ENCODE measurements around the gene MBNL1.

The MBNL1 gene

DNA sequence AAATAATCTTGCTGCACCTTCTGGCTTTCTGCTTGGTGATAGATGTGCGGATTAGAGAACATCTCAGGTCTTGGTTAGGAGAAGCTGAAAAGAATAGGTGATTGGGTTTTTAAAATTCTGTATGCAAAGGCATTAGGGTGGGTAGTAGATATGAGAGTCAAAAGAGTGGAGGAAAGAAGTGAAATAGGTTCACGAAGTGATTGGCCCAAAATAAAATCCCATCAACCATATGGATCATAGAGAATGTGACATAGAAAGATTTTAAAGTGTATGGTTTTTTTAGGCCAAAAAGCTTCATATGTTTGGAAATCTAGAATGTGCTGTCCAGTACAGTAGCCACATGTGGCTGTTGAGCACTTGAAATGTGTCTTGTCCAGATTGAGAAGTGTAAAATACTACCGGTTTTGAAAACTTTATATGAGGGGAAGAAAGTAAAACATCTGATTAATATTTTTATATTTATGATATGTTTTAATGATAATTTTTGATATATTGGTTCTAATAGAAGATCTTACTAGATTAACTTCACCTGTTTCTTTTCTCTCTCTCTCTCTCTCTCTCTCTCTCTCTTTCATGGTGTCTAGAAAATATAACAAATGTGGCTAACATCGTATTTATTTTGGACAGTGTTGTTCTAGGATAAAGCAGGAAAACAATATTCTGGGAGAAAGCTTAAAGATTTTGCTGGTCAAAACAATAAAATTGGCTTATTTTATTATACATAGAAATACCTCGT lies 2.9 kb downstream of the MBNL1 start:
- in situ Hi-C loops (cut with HindIII; ENCODE audit: low sequenced_read_pairs), result no loop called here

DNA sequence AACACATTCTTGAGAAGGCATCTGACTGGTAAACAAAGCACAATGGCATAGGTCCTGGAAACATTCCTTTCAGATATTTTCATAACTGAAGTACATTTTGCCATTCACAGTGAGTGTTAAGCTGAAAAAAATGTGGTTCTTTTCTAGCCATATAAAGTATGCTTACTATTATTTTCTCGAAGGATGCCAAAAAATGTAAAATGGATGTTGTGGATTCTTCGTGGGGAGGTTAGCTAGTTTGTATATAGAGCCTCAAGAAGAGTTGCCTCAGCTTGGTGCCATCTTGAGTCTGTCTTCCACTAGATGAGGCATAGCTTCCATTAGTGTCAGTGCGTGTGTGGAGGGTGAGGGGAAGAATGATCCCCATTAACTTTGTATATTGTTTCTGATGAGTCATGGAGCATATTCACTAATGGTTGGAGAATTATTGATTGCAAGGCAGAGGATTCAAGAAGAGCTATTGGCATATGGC lies 4.1 kb downstream of the MBNL1 start:
- in situ Hi-C loops (cut with HindIII; ENCODE audit: low sequenced_read_pairs), result no loop called here

DNA sequence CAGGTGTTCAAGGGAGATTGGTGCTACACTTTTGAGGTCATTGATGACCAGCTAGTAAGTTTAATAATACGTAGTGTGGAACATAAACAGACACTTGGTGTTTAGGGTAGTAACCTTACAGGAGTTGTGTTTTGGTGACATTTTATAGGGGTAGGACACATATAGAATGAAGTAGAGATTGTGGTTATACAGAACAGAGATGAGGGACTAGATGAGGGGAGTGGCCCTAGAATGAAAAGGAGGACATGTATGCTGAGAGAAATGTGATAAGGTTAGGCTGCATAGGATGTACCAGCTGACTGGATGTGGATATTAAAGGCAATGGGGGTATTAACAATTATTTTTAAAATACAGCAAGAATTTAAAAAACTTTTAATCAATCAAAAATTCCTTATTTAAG lies 8.0 kb downstream of the MBNL1 start:
- in situ Hi-C loops (cut with HindIII; ENCODE audit: low sequenced_read_pairs), result no loop called here

DNA sequence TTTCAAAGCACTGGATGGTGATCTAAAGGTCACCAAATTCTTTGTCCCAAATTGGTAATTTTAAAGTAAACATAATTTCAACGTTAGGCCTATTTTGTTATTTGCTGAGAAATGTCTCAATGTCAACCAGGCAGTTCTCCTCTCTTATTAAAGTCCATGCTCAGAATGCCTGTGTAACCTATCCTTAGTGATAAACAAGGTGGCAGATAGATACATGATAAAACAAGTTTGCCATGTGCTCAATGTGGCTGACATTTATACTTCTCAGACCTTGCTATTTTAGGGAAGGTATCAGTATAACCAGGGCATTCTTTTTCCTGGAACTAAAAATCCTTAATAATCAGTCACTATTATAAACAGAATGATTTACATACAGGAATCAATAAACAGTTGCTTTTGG lies 8.5 kb downstream of the MBNL1 start:
- in situ Hi-C loops (cut with HindIII; ENCODE audit: low sequenced_read_pairs), result no loop called here

DNA sequence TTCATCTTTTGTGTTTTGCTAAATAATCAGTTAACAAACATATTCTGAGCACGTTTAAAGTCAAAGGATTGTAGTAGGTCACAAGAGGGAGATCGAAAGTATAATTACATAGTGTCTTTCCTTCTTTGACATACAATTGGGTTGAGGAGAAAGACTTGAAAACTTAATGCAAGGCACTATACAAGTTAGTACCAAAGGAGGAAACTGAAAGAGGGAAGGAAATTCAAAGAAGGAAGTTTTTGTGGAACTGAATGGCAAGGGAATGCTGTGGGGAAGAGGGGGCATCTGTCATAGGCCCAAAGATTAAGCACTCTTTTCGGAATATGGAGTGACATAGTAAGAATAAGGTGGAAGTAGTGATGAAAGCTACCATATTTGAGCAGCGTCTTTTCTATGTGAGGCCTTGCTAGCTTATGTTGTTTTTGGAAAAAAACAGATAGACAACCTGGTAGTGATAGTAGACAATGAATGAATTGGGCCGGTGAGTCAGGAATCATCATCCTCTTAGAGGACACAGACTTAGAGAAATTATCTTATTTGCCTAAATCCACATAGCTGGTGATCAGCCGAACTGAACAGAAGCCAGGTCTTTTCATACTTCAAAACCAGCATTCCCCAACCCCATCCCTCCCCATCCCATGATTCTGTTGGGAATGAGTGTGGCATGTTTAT lies 10.2 kb downstream of the MBNL1 start:
- in situ Hi-C loops (cut with HindIII; ENCODE audit: low sequenced_read_pairs), result no loop called here

DNA sequence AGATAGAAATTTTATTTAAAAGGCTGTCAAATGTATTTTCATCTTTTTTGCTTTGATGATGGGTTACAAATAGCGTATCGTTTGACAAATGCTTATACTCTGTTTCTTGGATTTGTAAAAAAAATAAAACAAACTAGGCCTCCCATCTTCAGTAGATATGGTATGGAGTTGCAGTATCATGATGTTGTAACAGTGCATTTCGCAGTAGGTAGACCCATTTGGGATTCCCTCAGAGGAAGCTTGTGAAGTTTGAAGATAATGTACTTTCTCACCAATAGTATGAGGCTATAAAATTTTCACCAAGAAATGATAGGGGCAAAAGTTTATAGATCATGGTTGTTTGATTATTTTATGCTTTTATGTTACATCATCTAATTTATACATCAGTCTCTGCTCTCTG lies 10.8 kb downstream of the MBNL1 start:
- in situ Hi-C loops (cut with HindIII; ENCODE audit: low sequenced_read_pairs), result no loop called here

DNA sequence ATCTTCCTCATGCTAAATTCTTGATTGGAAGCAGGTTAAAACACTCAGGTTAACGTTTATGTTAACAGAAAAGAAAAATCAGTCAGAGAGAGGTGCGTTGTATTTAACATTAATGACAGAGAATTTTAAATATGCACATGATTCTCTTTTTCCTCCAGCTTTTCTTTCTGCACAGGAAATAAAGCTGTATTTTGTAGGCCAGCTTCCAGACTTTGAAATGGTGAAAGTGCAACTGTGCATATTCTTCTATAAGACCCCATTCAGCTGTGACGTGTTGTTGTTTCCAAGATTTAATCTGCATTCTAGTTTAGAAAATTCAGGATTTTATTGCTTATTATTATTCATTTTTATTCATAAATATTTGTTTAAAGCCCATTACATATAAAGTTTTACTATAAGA lies 11.8 kb downstream of the MBNL1 start:
- in situ Hi-C loops (cut with HindIII; ENCODE audit: low sequenced_read_pairs), result no loop called here

DNA sequence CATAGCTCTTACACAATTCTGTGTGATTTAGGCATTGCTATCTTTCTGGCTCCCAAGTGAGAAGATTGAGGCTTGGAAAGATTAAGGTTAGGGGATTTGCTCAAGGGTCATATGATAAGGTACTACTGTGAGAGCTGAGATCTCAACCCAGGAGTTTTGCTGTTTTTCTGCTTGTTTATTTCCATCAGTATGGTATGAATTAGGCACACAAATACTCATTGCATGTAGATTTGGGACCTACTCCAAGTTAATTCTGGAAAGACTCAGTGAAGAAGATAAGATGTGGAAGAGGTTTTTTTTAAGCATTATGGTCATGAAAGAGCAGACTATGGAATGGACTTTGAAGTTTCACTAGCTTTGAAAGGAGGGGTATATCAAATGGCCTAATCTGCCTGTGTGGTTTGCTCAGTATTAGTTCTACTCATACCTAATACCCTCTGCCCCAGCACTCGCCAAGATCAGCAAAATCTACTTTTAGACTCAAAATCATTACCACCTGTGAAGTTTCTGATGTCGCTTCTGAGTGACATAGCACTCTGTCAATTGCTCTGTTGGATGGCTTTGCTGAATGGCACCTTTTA lies 12.5 kb downstream of the MBNL1 start:
- in situ Hi-C loops (cut with HindIII; ENCODE audit: low sequenced_read_pairs), result no loop called here

DNA sequence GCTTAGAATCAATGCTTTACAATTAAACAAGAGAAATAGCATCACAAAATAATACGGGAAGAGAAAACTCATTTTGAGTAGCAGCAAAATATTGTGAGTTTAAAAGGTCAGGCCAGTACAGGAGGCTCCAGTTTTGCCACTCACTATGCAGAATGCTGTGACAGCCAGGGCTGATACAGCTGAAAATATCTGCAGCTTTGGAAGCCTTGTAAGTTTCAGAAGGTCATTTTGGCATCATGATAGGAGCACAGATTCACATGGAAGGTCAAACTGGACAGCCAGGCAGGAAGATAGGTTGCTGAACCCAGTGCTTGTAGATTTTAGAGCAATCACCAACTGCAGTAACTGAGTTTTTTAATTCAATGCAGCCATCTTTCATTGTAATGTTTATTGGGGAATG lies 14.1 kb downstream of the MBNL1 start:
- in situ Hi-C loops (cut with HindIII; ENCODE audit: low sequenced_read_pairs), result no loop called here

DNA sequence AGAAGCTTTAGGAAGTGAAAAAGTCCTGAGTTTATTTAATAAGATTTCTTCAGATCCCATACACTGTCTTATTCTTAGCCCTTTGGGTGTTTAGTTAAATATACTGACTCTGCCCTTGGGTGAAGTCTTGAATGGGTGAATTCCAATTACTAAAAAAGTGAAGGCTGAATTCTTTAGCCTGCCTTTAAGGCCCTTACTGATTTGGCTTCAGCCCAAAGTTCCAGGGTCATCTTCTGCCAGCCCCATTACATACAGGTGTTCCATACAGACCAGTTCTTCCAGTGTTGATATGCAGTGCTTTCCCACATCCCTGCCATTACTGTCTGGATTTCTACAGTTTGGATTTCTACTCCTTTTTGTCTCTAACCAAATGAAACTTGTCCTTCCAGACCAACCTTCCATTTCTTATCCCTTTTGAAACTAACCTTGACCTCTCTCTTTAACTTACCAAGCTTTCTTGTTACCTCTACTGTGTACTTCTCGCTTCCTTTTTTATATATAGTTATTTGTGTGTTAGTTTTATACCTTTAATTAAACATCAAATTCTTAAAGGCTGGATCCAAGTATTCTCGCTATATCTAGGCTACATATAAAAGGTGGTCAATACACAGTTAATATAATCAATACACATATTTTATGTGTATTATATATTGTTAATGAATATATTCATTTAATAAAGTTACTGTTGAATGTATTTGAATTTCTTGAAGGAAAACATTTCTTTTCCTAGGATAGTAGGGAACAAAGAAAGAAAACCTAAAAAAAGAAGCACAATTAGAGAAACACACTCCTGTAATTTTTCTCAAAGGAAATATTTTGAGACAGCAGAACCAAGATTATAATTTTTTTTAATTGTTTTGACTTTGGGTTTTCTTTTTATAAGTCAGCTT lies 15.0 kb downstream of the MBNL1 start:
- in situ Hi-C loops (cut with HindIII; ENCODE audit: low sequenced_read_pairs), result no loop called here

DNA sequence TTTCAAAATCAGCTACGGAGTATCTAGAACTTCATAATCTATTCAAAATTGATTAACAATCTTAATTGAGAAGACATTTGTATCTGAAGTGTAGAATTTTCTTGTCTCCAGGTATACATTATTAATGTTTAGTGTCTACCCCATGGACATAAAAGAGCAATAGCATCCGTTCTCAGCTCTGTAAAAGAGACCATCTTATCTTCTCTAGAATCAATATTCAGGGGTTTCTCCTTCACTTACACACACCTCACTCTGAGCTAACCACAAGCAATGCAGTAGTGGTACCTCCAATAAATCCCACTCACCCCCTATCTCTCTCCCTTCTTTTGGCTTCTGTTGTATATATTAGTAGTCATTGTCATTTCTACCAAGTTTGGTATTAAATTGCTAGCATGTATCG lies 16.2 kb downstream of the MBNL1 start:
- in situ Hi-C loops (cut with HindIII; ENCODE audit: low sequenced_read_pairs), result no loop called here

DNA sequence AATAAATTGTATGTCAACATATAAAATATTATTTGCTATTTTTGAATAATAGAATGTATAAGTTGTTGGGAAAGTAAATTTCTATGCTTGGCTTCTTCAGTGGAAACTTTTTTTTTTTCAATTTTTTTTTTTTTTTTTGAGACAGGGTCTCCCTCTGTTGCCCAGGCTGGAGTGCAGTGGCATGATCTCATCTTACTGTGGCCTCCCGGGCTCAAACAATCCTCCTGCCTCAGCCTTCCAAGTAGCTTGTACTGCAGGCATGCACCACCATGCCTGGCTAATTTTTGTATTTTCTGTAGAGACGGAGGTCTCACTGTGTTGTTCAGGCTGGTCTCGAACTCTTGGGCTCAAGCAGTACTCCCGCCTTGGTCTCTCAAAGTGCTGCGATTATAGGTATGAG lies 16.8 kb downstream of the MBNL1 start:
- in situ Hi-C loops (cut with HindIII; ENCODE audit: low sequenced_read_pairs), result no loop called here

DNA sequence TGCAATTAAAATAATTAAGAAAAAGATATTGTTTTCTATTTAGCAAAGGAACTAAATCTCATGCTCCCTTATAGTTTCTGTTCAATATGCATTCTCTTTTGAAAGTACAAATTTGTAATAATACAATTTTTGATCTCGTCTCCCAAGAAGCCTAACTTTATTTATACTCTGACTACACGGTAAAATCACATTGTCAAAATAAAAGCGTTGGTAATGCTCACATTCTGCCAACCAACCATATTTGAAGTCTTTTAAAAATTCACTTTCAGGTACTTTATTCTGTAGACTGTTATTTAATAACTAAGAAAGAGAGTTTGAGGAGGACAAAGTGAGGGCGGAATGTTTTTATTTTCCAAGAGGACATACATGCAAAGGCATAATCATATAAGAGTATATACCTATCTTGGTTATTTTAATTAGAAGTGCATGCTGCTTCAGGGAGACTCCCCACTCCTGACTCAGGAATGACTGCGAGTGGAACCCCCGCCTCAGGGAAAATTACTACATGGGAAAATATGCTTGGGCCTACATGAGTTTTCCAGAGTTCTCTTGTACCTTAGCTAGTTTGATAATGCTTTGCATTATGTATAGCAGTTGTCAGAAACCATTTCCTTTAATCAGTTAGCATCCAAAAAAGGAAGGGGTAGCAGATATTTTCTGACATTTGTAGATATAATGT lies 19.3 kb downstream of the MBNL1 start:
- in situ Hi-C loops (cut with HindIII; ENCODE audit: low sequenced_read_pairs), result no loop called here

DNA sequence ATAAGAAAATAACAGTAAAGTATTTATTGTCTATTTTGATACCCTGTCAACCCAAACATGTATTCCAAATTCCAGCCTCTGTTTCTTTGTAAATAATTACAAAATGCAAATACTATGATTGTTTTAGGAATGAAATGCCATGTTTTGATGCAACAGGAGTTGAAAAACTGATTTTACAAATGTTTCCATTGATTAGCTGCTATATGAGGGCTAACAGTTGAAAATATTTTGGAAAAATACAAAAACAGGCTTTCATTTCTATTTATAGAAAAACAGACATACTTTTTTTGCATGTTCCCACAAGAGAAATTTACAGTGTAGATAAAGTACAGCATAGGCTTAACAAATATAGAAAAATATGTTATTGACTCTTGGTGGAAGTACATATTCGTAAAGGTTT lies 20.0 kb downstream of the MBNL1 start:
- in situ Hi-C loops (cut with HindIII; ENCODE audit: low sequenced_read_pairs), result no loop called here

DNA sequence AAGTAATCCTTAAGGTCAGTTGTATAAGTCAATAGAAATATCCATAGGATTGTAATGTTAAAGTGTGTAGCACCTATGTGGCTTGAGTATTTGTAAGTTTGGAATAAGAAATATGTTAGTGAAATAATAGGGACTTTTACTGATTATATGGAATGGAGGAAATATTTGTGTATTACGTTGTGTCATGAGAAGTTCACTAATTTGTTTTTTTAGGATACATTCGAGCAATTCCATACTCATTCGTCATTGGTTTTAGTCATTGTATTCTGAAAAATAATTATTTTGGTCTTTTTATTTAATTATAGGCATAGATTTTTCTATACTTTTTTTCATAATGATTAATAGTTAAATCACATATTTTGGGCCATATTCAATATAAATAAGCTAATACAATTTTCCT lies 21.0 kb downstream of the MBNL1 start:
- in situ Hi-C loops (cut with HindIII; ENCODE audit: low sequenced_read_pairs), result no loop called here

DNA sequence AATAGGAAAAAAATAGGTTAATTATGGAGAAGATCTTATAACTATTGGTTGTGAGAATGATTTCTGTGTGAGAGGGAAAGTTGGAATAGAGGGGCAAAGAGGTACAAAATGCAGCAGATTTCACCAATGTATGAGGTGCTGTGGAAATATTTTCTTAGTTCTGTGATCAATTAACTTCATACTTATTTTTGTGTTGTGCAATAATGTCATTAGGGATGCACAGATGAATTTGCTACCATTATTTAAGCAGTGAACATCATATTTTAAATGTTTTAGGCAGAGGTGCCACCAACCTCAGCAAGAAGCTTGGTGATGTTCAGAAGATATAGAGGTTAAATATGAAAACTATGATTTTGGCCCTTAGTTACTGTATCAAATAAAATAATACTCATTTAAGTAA lies 21.6 kb downstream of the MBNL1 start:
- in situ Hi-C loops (cut with HindIII; ENCODE audit: low sequenced_read_pairs), result no loop called here

DNA sequence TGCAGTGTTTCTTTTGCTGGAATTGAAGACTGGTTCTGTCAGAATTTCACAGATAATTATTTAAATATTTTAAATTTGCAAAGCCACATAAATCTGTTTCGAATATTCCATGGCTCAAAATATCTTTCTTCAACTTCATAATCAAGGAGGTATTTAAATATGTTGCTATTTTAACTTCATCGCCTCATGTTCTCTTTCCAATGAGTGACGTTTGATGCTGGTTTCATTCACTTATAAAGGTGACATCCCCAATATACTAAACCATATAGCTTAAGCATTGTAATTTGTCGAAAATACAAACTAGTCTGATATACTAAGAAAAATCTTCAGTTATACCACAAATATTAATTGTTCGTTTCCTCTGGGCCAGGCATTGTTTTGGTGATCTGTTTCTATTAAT lies 22.5 kb downstream of the MBNL1 start:
- in situ Hi-C loops (cut with HindIII; ENCODE audit: low sequenced_read_pairs), result no loop called here

DNA sequence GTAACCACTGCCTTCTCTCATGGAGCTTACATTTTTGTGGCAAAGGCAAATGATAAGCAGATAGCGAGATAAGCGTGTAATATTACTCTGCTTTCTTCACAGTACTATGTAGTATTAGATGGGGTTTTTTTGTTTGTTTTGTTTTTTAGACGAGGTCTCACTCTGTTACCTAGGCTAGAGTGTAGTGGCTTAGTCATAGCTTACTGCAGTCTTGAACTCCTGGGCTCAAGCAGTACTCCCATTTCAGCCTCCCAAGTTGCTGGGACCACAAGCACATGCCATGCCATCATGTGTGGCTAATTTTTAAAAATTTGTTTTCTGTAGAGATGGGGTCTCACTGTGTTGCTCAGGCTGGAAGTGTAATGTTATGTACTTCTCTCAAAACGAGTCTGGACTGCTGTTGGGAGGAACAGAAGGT lies 22.9 kb downstream of the MBNL1 start:
- in situ Hi-C loops (cut with HindIII; ENCODE audit: low sequenced_read_pairs), result no loop called here

DNA sequence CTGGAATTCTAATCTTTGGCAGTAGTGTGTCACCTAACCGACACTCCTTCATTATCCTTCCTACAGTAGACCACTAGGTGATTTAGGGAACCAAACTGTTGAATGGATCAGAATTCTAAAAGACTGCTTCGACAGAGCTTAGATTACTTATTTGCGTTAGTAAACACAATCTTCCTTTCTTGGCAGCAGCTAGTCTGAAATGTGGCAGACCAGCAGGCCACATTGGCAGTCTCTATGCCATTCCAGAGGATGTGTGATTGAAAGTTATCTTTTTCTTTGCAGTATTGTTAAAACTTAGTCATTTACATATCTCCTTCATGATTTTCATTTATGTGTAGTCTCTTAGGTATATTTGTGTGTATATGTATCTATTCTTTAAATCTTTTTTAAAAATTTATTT lies 23.6 kb downstream of the MBNL1 start:
- in situ Hi-C loops (cut with HindIII; ENCODE audit: low sequenced_read_pairs), result no loop called here

DNA sequence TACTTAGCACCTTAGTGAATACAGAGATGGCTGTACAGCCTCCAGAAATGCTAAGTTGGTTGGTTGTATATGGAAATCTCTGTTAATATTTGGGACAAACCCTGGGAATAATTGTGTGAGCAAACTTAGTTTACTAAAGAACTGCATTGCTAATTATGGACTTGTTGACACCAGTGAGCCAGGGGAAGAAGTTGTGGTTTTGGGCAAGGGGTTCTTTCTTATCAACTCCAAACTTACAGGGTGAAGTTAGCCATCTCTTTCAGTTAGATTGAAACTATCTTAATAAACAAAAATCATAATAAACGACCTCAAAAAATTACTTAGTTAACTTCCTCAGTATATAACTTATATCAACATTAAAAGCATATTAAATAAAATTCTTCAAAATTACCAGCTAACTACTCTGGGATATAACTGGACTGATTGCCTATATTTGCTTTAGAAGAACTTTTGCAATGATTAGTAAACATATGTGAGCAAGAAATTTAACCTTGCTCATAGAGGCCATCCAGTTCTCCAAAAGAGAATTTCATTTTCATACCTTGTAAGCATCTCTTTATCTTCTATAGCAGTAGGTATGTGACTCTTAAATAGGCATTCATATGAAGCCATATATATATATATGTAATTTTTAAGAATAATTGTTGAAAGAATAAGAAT lies 24.7 kb downstream of the MBNL1 start:
- in situ Hi-C loops (cut with HindIII; ENCODE audit: low sequenced_read_pairs), result no loop called here
